Activated CD8-positive, alpha-beta memory T cell treated with anti-CD3 and anti-CD28 coated beads, Interleukin-2, amount 50 U/mL, for 4 hours (primary cell): ENCODE data around the gene GBF1.
"Not testable (repeated sequence)": the region's sequence is repeated elsewhere in the genome, so short reads cannot be mapped to it uniquely, and the experiment has no call there.

Experiments
- DNase-seq: peaks from one replicate; pipeline ENCODE4 v3.0.0-alpha.2; 2020

Gene GBF1, protein sequence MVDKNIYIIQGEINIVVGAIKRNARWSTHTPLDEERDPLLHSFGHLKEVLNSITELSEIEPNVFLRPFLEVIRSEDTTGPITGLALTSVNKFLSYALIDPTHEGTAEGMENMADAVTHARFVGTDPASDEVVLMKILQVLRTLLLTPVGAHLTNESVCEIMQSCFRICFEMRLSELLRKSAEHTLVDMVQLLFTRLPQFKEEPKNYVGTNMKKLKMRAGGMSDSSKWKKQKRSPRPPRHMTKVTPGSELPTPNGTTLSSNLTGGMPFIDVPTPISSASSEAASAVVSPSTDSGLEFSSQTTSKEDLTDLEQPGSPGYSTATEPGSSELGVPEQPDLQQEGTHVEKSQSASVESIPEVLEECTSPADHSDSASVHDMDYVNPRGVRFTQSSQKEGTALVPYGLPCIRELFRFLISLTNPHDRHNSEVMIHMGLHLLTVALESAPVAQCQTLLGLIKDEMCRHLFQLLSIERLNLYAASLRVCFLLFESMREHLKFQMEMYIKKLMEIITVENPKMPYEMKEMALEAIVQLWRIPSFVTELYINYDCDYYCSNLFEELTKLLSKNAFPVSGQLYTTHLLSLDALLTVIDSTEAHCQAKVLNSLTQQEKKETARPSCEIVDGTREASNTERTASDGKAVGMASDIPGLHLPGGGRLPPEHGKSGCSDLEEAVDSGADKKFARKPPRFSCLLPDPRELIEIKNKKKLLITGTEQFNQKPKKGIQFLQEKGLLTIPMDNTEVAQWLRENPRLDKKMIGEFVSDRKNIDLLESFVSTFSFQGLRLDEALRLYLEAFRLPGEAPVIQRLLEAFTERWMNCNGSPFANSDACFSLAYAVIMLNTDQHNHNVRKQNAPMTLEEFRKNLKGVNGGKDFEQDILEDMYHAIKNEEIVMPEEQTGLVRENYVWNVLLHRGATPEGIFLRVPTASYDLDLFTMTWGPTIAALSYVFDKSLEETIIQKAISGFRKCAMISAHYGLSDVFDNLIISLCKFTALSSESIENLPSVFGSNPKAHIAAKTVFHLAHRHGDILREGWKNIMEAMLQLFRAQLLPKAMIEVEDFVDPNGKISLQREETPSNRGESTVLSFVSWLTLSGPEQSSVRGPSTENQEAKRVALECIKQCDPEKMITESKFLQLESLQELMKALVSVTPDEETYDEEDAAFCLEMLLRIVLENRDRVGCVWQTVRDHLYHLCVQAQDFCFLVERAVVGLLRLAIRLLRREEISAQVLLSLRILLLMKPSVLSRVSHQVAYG (N-terminal part only)

GRCh38 chr10:102245082-102245931, at the start of gene GBF1:
Gene GBF1 (plus strand): TSS chr10:102245532. CDS start chr10:102258939, 13,407 bp downstream.
- DNase-seq: peak; percentile 81

DNA sequence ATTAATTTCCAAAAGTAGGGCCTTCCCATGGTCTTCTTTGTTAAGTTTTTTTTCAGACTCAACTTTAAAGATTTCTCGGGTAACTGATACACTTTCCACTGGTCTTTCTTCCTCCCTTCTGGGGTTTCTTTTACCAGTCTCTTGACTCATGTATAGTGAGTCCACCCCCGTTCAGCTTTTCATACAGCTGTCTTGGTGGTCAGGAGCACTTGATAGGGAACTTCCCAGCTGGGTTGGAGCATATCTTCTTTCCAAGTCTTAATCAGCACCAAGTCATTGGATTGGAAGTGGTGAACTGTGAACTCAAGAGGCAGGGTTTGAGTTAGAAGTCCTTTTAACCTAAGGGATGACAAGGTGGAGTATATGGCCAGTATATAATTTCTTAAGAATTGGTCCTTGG, 48.4 kb upstream of the GBF1 start:
- DNase-seq: no peak

DNA sequence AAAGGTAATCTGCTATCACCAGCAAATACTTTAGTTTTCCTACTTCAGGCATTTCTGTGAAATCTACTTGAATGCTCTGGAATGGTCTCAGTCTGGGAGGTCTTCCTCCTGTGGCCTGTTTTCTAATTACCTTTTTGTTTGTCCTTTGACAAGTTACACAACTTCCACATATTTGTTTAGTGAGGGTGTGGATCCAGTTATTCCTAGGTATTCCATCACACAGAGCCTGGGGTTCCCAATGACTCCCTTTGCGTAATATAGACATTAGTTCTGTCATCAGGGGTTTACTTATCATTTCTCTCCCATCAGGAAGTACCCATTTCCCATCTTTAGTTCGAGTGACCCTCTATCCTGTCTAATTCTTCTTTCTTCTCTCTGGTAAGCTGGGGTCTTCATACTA, 47.3 kb upstream of the GBF1 start:
- no peak for DNase-seq

- DNase-seq: no peak
Measured at GRCh38 chr10:102200751-102201640, 44.3 kb upstream of the GBF1 start.

GRCh38 chr10:102202386-102202785, 42.9 kb upstream of the GBF1 start:
- no peak for DNase-seq

DNA sequence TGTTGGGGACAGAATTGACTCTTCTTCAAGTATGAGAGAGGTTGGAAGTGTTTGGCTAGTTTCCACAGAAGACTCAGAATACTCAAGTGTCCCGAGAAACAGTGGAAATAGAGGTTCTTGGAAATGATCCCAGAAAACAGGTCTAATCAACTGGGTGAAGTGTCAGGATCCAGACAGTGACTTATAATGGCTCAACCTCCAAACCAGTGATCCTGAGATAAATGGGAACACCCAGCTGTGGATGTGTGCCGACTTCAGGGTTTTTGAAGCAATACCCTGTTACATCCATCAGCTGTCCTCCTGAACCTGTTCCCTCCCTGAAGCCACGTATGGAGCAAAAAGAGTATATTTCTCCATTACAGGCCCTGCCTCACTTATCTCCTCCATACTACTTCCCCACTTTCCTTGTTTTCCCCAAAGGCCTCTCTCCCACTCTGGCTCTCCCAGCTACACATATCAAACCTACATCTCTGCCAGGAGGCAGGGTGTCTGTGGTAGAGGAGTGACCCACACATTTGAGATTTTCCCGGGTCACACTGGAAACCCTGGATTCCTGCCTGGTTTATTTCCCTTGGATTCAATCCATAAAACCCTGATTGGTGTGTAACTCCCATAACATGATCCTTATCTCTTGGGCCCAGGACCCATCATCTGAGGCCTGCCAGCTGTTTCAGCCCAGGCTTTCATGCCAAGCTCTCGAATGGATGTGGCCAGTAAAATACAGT, 36.9 kb upstream of the GBF1 start:
- DNase-seq: no peak

- DNase-seq: no peak
Measured at GRCh38 chr10:102211615-102212299, 33.6 kb upstream of the GBF1 start.

GRCh38 chr10:102213599-102213998, 31.7 kb upstream of the GBF1 start:
- DNase-seq: not testable (repeated sequence)

DNA sequence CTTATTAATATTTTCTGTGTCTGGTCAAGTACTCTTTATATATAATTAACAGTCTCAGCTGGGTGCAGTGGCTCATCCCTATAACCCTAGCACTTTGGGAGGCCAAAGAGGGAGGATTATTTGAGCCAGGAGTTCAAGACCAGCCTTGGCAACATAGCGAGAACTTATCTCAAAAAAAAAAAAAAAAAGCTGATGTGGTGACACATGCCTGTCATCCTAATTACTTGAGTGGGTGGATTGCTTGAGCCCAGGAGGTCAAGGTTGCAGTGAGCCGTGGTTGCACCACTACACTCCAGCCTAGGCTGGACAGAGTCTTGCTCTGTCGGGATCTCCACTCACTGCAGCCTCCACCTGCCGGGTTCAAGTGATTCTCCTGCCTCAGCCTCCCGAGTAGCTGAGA, 26.0 kb upstream of the GBF1 start:
- no peak for DNase-seq

- no peak for DNase-seq
Measured at GRCh38 chr10:102220612-102221011, 24.7 kb upstream of the GBF1 start.

DNA sequence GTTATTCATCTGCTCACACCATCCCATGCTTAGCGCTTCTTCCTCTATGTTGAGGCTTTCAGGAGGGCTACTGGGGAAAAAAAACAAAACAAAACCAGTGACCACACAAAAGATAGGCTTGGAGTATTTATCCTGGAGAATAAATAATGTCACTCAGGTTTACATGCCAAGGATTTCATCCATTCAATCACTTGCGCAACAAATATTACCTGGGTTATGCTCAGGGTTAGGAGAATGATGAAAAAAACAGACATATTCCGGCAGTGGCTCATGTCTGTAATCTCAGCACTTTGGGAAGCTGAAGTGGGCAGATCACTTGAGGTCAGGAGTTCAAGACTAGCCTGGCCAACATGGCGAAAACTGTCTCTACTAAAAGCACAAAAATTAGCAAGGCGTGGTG, 22.5 kb upstream of the GBF1 start:
- no peak for DNase-seq

DNA sequence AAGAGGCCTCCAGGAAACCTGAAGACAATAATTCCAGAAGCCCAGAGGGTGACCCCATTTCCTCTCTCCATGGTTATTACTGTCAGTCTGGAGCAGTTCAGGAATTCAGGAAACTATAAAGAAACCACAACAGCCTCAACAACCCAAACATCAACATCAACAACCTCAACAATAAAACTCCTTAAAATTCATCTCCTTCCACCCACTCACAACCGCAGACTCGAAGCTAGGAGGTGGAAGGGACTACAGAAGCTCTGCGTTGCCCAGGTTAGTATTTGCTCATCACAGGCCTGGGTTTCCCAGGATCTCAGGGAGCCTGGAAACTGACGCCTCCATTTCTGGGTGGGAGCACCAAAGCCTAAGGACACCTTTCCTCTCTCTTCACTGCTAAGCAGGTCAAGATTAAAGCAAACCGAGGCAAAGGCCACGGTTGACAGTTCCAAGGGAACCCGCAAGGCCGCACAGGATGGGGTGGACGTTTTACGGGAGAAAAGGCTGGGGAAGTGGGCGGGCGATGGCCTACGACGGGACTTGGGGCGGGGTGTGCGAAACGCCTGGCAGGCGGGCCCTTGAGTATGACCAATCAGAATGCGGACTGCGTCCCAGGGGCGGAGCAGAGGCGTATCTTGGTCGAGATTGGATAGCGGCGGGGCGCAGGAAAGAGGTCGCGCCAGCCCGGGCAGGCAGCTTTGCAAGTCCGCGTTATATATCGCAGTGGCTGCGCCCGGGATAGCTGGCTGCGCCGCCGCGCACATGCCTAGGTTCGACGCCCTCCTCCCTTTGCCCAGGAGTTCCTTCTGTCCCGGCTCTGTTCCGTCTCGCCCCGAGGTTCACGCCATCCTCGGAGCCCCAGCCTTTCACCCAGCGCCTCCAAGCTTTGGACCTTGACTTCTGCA, 19.4 kb upstream of the GBF1 start, which contains the start of gene ELOVL3:
ELOVL3 (plus strand) TSS at position 654 of the 896 bp plus-strand sequence. CDS start 250 bp downstream, outside the sequence.
- peak; percentile 79 for DNase-seq

DNA sequence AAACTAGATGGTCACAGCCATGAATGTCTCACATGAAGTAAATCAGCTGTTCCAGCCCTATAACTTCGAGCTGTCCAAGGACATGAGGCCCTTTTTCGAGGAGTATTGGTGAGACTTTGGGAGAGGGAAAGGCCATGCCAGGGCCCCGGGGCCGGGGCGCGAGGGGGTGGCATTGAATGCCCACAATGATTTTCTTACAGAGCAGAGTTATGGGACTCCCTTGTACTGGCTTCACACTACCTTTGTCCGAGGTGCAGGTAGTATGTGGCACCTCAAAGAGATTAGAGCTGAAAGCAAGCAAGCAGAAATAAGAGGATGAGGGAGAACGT, 18.8 kb upstream of the GBF1 start:
- no peak for DNase-seq

DNA sequence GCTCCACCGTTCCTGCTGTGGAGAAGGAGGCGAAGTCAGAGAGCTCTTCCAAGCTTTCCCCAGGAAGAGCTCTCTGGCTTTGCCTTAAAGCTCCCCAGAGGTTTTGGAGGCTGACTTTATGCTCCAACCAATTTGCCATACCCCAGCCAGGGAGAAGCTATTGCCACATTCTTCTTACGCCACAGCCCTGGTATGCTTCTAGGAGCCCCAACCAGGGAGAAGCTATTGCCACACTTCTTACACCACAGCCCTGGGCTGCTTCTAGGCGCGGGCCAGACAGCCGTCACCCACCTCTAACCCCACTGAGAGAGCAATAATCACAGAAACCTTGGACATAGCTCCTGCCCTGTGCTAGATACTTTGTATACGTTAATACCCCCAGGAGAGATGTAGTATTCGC, 18.3 kb upstream of the GBF1 start:
- no peak for DNase-seq

GRCh38 chr10:102229810-102230263, 15.5 kb upstream of the GBF1 start:
- DNase-seq: peak; percentile 87

- peak; percentile 41 for DNase-seq
Measured at GRCh38 chr10:102230264-102230860, 15.0 kb upstream of the GBF1 start.

GRCh38 chr10:102230861-102231356, 14.4 kb upstream of the GBF1 start:
- DNase-seq: peak; percentile 52
